GM06990 (cell line): ENCODE measurements around the gene CD93.

Experiments
- DNase-seq: peaks from one replicate; pipeline ENCODE4 v3.0.0-alpha.2; 2011; ENCODE audit not compliant: insufficient read length; ENCODE audit errors: extremely low read depth
- H3K27me3 ChIP-seq: replicated peaks from 2 replicates; pipeline ENCODE4 v1.6.0; 2011; ENCODE audit warnings: low read length; ENCODE audit not compliant: control insufficient read depth, insufficient read depth
- H3K36me3 ChIP-seq: 2 replicates; pipeline ENCODE4 v1.5.1; 2011; ENCODE audit warnings: low read length; ENCODE audit not compliant: control insufficient read depth, insufficient read depth
- H3K4me3 ChIP-seq: replicated peaks from 2 replicates; pipeline ENCODE4 v1.5.1; 2011; ENCODE audit warnings: low read depth, mild to moderate bottlenecking, control low read depth, low read length
- TF ChIP-seq, protein P1 (sequence below): IDR thresholded peaks from 2 replicates; pipeline ENCODE4 v1.5.1; 2011; ENCODE audit warnings: low read length, control low read depth, mild to moderate bottlenecking, inconsistent platforms; ENCODE audit not compliant: insufficient read depth, poor library complexity, severe bottlenecking

Gene CD93

GRCh38 chr20:23063581-23063980, 22.5 kb downstream of the CD93 start:
- TF ChIP-seq, protein P1, sequence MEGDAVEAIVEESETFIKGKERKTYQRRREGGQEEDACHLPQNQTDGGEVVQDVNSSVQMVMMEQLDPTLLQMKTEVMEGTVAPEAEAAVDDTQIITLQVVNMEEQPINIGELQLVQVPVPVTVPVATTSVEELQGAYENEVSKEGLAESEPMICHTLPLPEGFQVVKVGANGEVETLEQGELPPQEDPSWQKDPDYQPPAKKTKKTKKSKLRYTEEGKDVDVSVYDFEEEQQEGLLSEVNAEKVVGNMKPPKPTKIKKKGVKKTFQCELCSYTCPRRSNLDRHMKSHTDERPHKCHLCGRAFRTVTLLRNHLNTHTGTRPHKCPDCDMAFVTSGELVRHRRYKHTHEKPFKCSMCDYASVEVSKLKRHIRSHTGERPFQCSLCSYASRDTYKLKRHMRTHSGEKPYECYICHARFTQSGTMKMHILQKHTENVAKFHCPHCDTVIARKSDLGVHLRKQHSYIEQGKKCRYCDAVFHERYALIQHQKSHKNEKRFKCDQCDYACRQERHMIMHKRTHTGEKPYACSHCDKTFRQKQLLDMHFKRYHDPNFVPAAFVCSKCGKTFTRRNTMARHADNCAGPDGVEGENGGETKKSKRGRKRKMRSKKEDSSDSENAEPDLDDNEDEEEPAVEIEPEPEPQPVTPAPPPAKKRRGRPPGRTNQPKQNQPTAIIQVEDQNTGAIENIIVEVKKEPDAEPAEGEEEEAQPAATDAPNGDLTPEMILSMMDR, result no peak
- DNase-seq, result no peak
- Histone ChIP-seq H3K27me3 (no peaks in the 10 kb centered on the region), H3K4me3 (no peak overlapping the region), H3K36me3 (no peaks in the 10 kb centered on the region)

DNA sequence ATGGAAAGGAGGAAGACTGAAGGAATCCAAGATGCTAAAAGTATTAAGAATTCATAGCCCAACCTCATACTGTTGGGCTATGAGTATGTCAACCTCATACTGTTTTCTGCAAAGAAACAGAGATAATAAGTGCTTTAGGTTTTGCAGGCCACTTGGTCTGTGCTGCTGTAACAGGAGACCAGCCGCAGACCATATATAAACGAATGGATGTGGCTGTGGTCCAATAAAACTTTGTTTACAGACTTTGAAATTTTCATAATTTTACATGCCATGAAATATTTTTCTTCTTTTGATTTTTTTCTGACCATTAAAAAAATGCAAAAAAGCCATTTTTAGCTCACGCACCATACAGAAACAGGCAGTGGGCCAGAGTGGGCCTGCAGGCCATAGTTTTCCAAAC, 23.0 kb downstream of the CD93 start:
- TF ChIP-seq, protein P1, result no peak
- Histone ChIP-seq H3K27me3 (no peaks in the 10 kb centered on the region), H3K4me3 (no peak overlapping the region), H3K36me3 (no peaks in the 10 kb centered on the region)
- DNase-seq, result no peak

DNA sequence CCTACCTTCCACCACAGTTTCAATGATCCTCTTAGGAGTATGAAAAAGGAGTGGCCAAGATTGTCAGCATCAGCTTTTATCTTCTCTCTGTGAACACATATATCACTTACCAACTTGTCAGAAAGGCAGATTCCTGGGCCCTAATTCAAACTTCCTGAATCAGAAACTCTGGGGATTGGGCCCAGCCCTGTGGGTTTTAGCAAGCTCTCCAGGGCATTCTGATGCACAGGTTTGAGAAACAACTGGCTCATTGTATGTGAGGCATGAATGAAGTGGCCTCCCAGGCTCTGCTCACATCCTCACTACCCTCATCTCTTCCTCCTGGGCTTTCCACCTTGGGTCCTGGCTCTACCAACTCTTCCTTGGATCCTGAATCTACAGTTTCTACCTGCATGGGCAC, 23.5 kb downstream of the CD93 start:
- TF ChIP-seq, protein P1, result no peak
- no peak overlapping the region for H3K4me3 ChIP-seq
- no peak for DNase-seq

GRCh38 chr20:23061734-23062561, 24.2 kb downstream of the CD93 start:
- DNase-seq, result no peak
- Histone ChIP-seq H3K4me3 (no peak overlapping the region), H3K27me3 (no peaks in the 10 kb centered on the region), H3K36me3 (no peaks in the 10 kb centered on the region)
- TF ChIP-seq, protein P1, result peak; percentile 31

More for the DNA sequence above, 23.5 kb downstream of the CD93 start:
- no peaks in the 10 kb centered on the region for H3K36me3 ChIP-seq
- H3K27me3 ChIP-seq, result no peaks in the 10 kb centered on the region

- H3K27me3 ChIP-seq, result no peaks in the 10 kb centered on the region
- no peak for DNase-seq
- no peaks in the 10 kb centered on the region for H3K36me3 ChIP-seq
- H3K4me3 ChIP-seq, result no peak overlapping the region
- TF ChIP-seq, protein P1, result no peak
Observed at GRCh38 chr20:23061262-23061661, 24.9 kb downstream of the CD93 start.
